Measurements from ENCODE around the gene ESPNL. TPM values are rescaled to one million over a fixed set of nuclear protein-coding genes. Genes with fewer than 3 reads are reported as not detected.

ESPNL gene
- total and polyA plus RNA-seq, 2 of the 4 experiments (the other 2 are of a cell fraction) = 2.0 TPM

- intact Hi-C loops (cut with micrococcal nuclease) (loop anchor here (5.0 kb wide), 1 partner anchor 267 kb away; the partner anchor contains the start of gene RAMP1), dilution Hi-C loops (cut with HindIII; ENCODE audit: low sequenced_read_pairs, unreplicated experiment) (no loop called here), in situ Hi-C loops (cut with MboI; ENCODE audit: low sequenced_read_pairs) (no loop called here)
- H3K9me1 ChIP-seq (ENCODE audit: insufficient read depth, low read length) = peaks cover 5% of the 10 kb centered on the region; the same call in 1 of the 2 replicates
- DNase-seq = no peak
- ChIA-PET CTCF (no interaction called here), POLR2A (ENCODE audit: unreplicated experiment) (no interaction called here)
- no peak overlapping the region for H3K56ac ChIP-seq (ENCODE audit: extremely low read depth, insufficient read depth, low read length)
- no peak overlapping the region for H4K8ac ChIP-seq (ENCODE audit: low read depth in 2 of 2, low read length in 2 of 2)
- BruUV-seq (replicated peaks) = no TSS peak
- H2BK15ac ChIP-seq (ENCODE audit: low read depth, low read length) = no peak overlapping the region
- H4K5ac ChIP-seq (ENCODE audit: low read depth, low read length) = no peak overlapping the region
- H3K18ac ChIP-seq (ENCODE audit: low read depth, low read length) = no peak overlapping the region
- H4K20me1 ChIP-seq (ENCODE audit: insufficient read depth, low read length) = no peaks in the 10 kb centered on the region
- no peak overlapping the region for H3K9ac ChIP-seq (ENCODE audit: low read depth, low read length)
- WGBS, 2 experiments (ENCODE audit: extremely low coverage in 2 of 2, insufficient read length in 1 of 2) = 65% methylated on average over 7 of the region's 14 CpGs; no CpG with 5 or more reads in 1 of the 2 experiments
- H2AK5ac ChIP-seq (ENCODE audit: low read depth, low read length) = no peak overlapping the region
- H3K4me3 ChIP-seq (ENCODE audit: insufficient read depth, low read depth, low read length) = no peak overlapping the region
- H2BK120ac ChIP-seq (ENCODE audit: low read depth, low read length) = no peak overlapping the region
- no peak overlapping the region for H2BK20ac ChIP-seq (ENCODE audit: low read depth, low read length)
- H3K4ac ChIP-seq (ENCODE audit: low read depth, low read length) = no peak overlapping the region
- no peaks in the 10 kb centered on the region for H3K79me1 ChIP-seq (ENCODE audit: low read depth in 1 of 2, low read length in 2 of 2)
- no peak overlapping the region for H3K27ac ChIP-seq (ENCODE audit: insufficient read depth, low read length)
- H2BK5ac ChIP-seq (ENCODE audit: low read depth, low read length, poor library complexity, severe bottlenecking) = no peak overlapping the region
- no peaks in the 10 kb centered on the region for H3K36me3 ChIP-seq (ENCODE audit: control insufficient read depth, insufficient read depth, low read length)
- H3K4me1 ChIP-seq (ENCODE audit: control insufficient read depth, insufficient read depth, low read length) = peaks cover 10% of the 10 kb centered on the region
- no peak overlapping the region for H3K4me2 ChIP-seq (ENCODE audit: low read depth, low read length)
- H3K23ac ChIP-seq (ENCODE audit: low read depth, low read length) = no peak overlapping the region
- no peaks in the 10 kb centered on the region for H3K9me3 ChIP-seq (ENCODE audit: control insufficient read depth, insufficient read depth, low read length)
- peaks cover 27% of the 10 kb centered on the region for H3K27me3 ChIP-seq (ENCODE audit: control insufficient read depth, insufficient read depth, low read length)
- no peak overlapping the region for H2AK9ac ChIP-seq (replicated peaks; ENCODE audit: low read depth, low read length, poor library complexity)
- H4K91ac ChIP-seq (ENCODE audit: insufficient read depth, low read depth, low read length) = no peak overlapping the region
- TF ChIP-seq NFE2L2 (IDR thresholded peaks at IDR 0.05; ENCODE audit: low read depth, low read length) = no peak
- TF ChIP-seq RCOR1 (IDR thresholded peaks at IDR 0.05; ENCODE audit: insufficient replicate concordance, low read length) = no peak
- no peak for TF ChIP-seq BHLHE40 (IDR thresholded peaks at IDR 0.05; ENCODE audit: low read depth, low read length)
- TF ChIP-seq RFX5 (IDR thresholded peaks at IDR 0.05; ENCODE audit: low read depth, low read length) = no peak
- no peak for TF ChIP-seq CTCF (conservative IDR thresholded peaks at IDR 0.05; ENCODE audit: low read depth, low read length)
- ATAC-seq (ENCODE audit: low read depth) = no peak
- no peak overlapping the region for H3K14ac ChIP-seq (replicated peaks; ENCODE audit: low read depth, low read length)
- no peak overlapping the region for H2AFZ ChIP-seq (replicated peaks; ENCODE audit: low read length, poor library complexity)
These were observed 23.9 kb downstream of the ESPNL start for GRCh38 chr2:238123991-238124470.

Data from IMR-90 (cell line).